Astrocyte (in vitro differentiated cells and primary cell): ENCODE data around the gene PTPRQ. TPM values are rescaled to one million over a fixed set of nuclear protein-coding genes. Genes with fewer than 3 reads are reported as not detected.
A peak's percentile ranks its signal among the peaks of the same experiment; 100 is the strongest.

Experiments used
- DNase-seq: peaks from one replicate; pipeline ENCODE4 v3.0.0-alpha.2; 2010; ENCODE audit warnings: low read depth
- FAIRE-seq: peaks from 2 replicates; lab custom pipeline; 2011; peaks lifted over from hg19 to GRCh38; lab: Jason Lieb, UNC
- H2AFZ ChIP-seq: 2 replicates; pipeline ENCODE4 v1.6.0; 2012; ENCODE audit warnings: low read depth, low read length, inconsistent platforms
- H3K27ac ChIP-seq: 2 replicates; pipeline ENCODE4 v1.5.1; 2011; ENCODE audit warnings: low read depth, low read length, inconsistent platforms
- H3K27me3 ChIP-seq: 2 replicates; pipeline ENCODE4 v1.6.0; 2011; ENCODE audit warnings: low read length, inconsistent platforms; ENCODE audit not compliant: insufficient read depth
- H3K36me3 ChIP-seq: 2 replicates; pipeline ENCODE4 v1.5.1; 2011; ENCODE audit warnings: low read length, inconsistent platforms; ENCODE audit not compliant: insufficient read depth
- H3K4me1 ChIP-seq: 2 replicates; pipeline ENCODE4 v1.5.1; 2011; ENCODE audit warnings: low read length, inconsistent platforms; ENCODE audit not compliant: insufficient read depth
- H3K4me2 ChIP-seq: 2 replicates; pipeline ENCODE4 v1.6.0; 2012; ENCODE audit warnings: low read length, inconsistent platforms
- H3K4me3 ChIP-seq: 2 replicates; pipeline ENCODE4 v1.5.1; 2011; ENCODE audit warnings: low read depth, mild to moderate bottlenecking, low read length, inconsistent platforms; ENCODE audit not compliant: insufficient read depth
- H3K79me2 ChIP-seq: 2 replicates; pipeline ENCODE4 v1.6.0; 2012; ENCODE audit warnings: mild to moderate bottlenecking, low read length, inconsistent platforms; ENCODE audit not compliant: insufficient read depth
- H3K9ac ChIP-seq: 2 replicates; pipeline ENCODE4 v1.6.0; 2012; ENCODE audit warnings: mild to moderate bottlenecking, low read length, inconsistent platforms
- H3K9me3 ChIP-seq: 2 replicates; pipeline ENCODE4 v1.5.1; 2012; ENCODE audit warnings: low read depth, mild to moderate bottlenecking, low read length, inconsistent platforms; ENCODE audit not compliant: insufficient read depth
- H4K20me1 ChIP-seq: 2 replicates; pipeline ENCODE4 v1.6.0; 2012; ENCODE audit warnings: low read length, inconsistent platforms; ENCODE audit not compliant: insufficient read depth
- H3K27ac Mint-ChIP-seq: one replicate; pipeline ENCODE4 v1.8.0; 2021; ENCODE audit warnings: mild to moderate bottlenecking, mixed read lengths; ENCODE audit not compliant: unreplicated experiment
- H3K27me3 Mint-ChIP-seq: one replicate; pipeline ENCODE4 v1.8.0; 2021; ENCODE audit warnings: low read depth, mixed read lengths; ENCODE audit not compliant: unreplicated experiment
- H3K36me3 Mint-ChIP-seq: one replicate; pipeline ENCODE4 v1.8.0; 2021; ENCODE audit warnings: low read depth, mixed read lengths; ENCODE audit not compliant: unreplicated experiment
- H3K4me1 Mint-ChIP-seq: one replicate; pipeline ENCODE4 v1.8.0; 2021; ENCODE audit warnings: low read depth, mixed read lengths; ENCODE audit not compliant: unreplicated experiment
- H3K4me3 Mint-ChIP-seq: one replicate; pipeline ENCODE4 v1.8.0; 2021; ENCODE audit warnings: mild to moderate bottlenecking, moderate library complexity, mixed read lengths; ENCODE audit not compliant: unreplicated experiment
- H3K9me3 Mint-ChIP-seq: one replicate; pipeline ENCODE4 v1.8.0; 2021; ENCODE audit warnings: mild to moderate bottlenecking, mixed read lengths; ENCODE audit not compliant: unreplicated experiment
- CTCF ChIP-seq: IDR thresholded peaks from 2 replicates; pipeline ENCODE4 v1.5.1; 2011; ENCODE audit warnings: low read depth, mild to moderate bottlenecking, inconsistent platforms, low read length, moderate library complexity; ENCODE audit not compliant: insufficient read depth
- EZH2 ChIP-seq: IDR thresholded peaks from 2 replicates; pipeline ENCODE4 v1.6.1; 2012; ENCODE audit warnings: mild to moderate bottlenecking, low read length, inconsistent platforms; ENCODE audit not compliant: insufficient read depth
- total RNA-seq: library from RNA; stranded (reverse); gene quantifications from 2 replicates; pipeline ENCODE4 v1.2.1, GENCODE V29; 2021

PTPRQ gene
- total RNA-seq, 1 donor from 2014 or later: 0.18 TPM

GRCh38 chr12:80711866-80712265 lies 267.8 kb downstream of the PTPRQ start:
- no peak overlapping the region for H3K4me2 ChIP-seq
- peaks cover 7% of the 10 kb centered on the region for H3K4me1 Mint-ChIP-seq

DNA sequence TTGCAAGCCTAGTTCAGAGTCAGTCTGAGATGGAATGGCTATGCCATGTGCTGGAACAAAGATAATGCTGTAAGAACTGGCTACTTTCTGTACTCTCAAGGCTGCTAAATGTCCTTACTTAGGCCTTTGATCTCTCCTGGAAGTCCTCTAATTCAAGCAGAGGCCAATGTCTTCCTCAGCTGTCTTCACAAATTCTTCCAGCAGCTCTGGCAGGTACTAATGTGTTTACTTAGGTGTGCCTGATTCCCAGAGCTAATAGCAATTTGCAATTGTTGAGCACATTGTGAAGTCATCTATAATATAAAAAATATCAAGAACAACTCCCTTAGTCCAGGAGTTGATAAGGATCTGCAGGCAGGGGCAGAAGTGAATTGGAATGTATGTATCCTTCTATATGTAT lies 268.8 kb downstream of the PTPRQ start:
- H3K27ac ChIP-seq: no peak overlapping the region
- no peak overlapping the region for H3K4me3 Mint-ChIP-seq
- H3K9ac ChIP-seq: no peak overlapping the region
- no peaks in the 10 kb centered on the region for H3K36me3 ChIP-seq
- no peak overlapping the region for H3K4me2 ChIP-seq
- H3K9me3 ChIP-seq: no peaks in the 10 kb centered on the region
- H3K27me3 ChIP-seq: peaks cover 32% of the 10 kb centered on the region
- H3K27me3 Mint-ChIP-seq: peaks cover 82% of the 10 kb centered on the region
- FAIRE-seq: no peak
- H3K79me2 ChIP-seq: no peaks in the 10 kb centered on the region
- H3K9me3 Mint-ChIP-seq: peaks cover 4% of the 10 kb centered on the region
- H3K36me3 Mint-ChIP-seq: no peaks in the 10 kb centered on the region
- no peak overlapping the region for H3K27ac Mint-ChIP-seq
- H3K4me1 Mint-ChIP-seq: peaks cover 7% of the 10 kb centered on the region
- no peaks in the 10 kb centered on the region for H4K20me1 ChIP-seq
- peaks cover 10% of the 10 kb centered on the region for H3K4me1 ChIP-seq
- TF ChIP-seq CTCF: no peak
- TF ChIP-seq EZH2: no peak
- H3K4me3 ChIP-seq: no peak overlapping the region
- no peak for DNase-seq
- no peak overlapping the region for H2AFZ ChIP-seq

More at GRCh38 chr12:80711866-80712265, 267.8 kb downstream of the PTPRQ start:
- Histone ChIP-seq H2AFZ (no peak overlapping the region), H3K9me3 (no peaks in the 10 kb centered on the region), H3K4me3 (no peak overlapping the region), H3K9ac (no peak overlapping the region), H3K27ac (no peak overlapping the region), H3K4me1 (peaks cover 10% of the 10 kb centered on the region), H3K79me2 (no peaks in the 10 kb centered on the region), H4K20me1 (no peaks in the 10 kb centered on the region), H3K36me3 (no peaks in the 10 kb centered on the region), H3K27me3 (peaks cover 31% of the 10 kb centered on the region)
- DNase-seq (no peak), FAIRE-seq (no peak)
- H3K36me3 Mint-ChIP-seq: no peaks in the 10 kb centered on the region
- peaks cover 2% of the 10 kb centered on the region for H3K9me3 Mint-ChIP-seq
- H3K27ac Mint-ChIP-seq: no peak overlapping the region
- H3K4me3 Mint-ChIP-seq: no peak overlapping the region
- H3K27me3 Mint-ChIP-seq: peaks cover 85% of the 10 kb centered on the region
- TF ChIP-seq CTCF: no peak
- TF ChIP-seq EZH2: no peak

- no peaks in the 10 kb centered on the region for H3K36me3 Mint-ChIP-seq
- peak overlapping the region; percentile 87 for H3K4me3 Mint-ChIP-seq
- peaks cover 9% of the 10 kb centered on the region for H3K4me1 ChIP-seq
- H3K4me1 Mint-ChIP-seq: peaks cover 7% of the 10 kb centered on the region
- H3K27me3 ChIP-seq: peaks cover 32% of the 10 kb centered on the region
- DNase-seq (no peak), FAIRE-seq (no peak)
- no peak overlapping the region for H3K27ac Mint-ChIP-seq
- peaks cover 77% of the 10 kb centered on the region for H3K27me3 Mint-ChIP-seq
- peak overlapping the region; percentile 79 for H2AFZ ChIP-seq
- H3K9me3 Mint-ChIP-seq: peaks cover 7% of the 10 kb centered on the region
- no peak overlapping the region for H3K9ac ChIP-seq
- no peaks in the 10 kb centered on the region for H3K36me3 ChIP-seq
- no peaks in the 10 kb centered on the region for H3K9me3 ChIP-seq
- peak overlapping the region; percentile 53 for H3K4me3 ChIP-seq
- H3K79me2 ChIP-seq: no peaks in the 10 kb centered on the region
- no peak for TF ChIP-seq CTCF
- H3K4me2 ChIP-seq: peak overlapping the region; percentile 86
- H4K20me1 ChIP-seq: no peaks in the 10 kb centered on the region
- no peak overlapping the region for H3K27ac ChIP-seq
Observed at GRCh38 chr12:80713419-80713818, 269.4 kb downstream of the PTPRQ start.
